H1 (cell line): ENCODE data around the gene CORO7.

Experiments used
- CTBP2 ChIP-seq: IDR thresholded peaks from 2 replicates; pipeline ENCODE4 v1.7.0; 2011; ENCODE audit warnings: borderline replicate concordance, mild to moderate bottlenecking, moderate library complexity, mixed read lengths, low read length; ENCODE audit not compliant: insufficient read depth, insufficient read length
- CTCF ChIP-seq, 3 experiments: IDR thresholded peaks; 1 replicate in 2 of 3; 2 replicates in 1 of 3; pipeline versions ENCODE4 v1.5.1 to v1.6.1; 2011; ENCODE audit warnings: low read length in 3 of 3, mild to moderate bottlenecking in 3 of 3, inconsistent platforms in 2 of 3, low read depth in 1 of 3, moderate library complexity in 1 of 3; ENCODE audit not compliant: insufficient read depth in 1 of 3; ENCODE audit errors: control extremely low read depth in 1 of 3
- JUN ChIP-seq: IDR thresholded peaks from 2 replicates; pipeline ENCODE4 v1.6.1; 2011; ENCODE audit warnings: low read depth, mild to moderate bottlenecking, improper control_type of control experiment, low read length
- POLR2A ChIP-seq, 2 experiments: IDR thresholded peaks; 1 replicate in 1 of 2; 2 replicates in 1 of 2; pipeline ENCODE4 v1.6.1; 2011; ENCODE audit warnings: low read depth in 2 of 2, low read length in 2 of 2, mild to moderate bottlenecking in 2 of 2; ENCODE audit errors: control extremely low read depth in 1 of 2
- RBBP5 ChIP-seq: IDR thresholded peaks from 2 replicates; pipeline ENCODE4 v1.7.1; 2012; ENCODE audit warnings: low read depth, mild to moderate bottlenecking, inconsistent platforms, low read length, moderate library complexity, borderline replicate concordance
- SIX5 ChIP-seq: IDR thresholded peaks from 2 replicates; pipeline ENCODE4 v1.6.1; 2011; ENCODE audit warnings: mild to moderate bottlenecking, low read depth, low read length

DNA sequence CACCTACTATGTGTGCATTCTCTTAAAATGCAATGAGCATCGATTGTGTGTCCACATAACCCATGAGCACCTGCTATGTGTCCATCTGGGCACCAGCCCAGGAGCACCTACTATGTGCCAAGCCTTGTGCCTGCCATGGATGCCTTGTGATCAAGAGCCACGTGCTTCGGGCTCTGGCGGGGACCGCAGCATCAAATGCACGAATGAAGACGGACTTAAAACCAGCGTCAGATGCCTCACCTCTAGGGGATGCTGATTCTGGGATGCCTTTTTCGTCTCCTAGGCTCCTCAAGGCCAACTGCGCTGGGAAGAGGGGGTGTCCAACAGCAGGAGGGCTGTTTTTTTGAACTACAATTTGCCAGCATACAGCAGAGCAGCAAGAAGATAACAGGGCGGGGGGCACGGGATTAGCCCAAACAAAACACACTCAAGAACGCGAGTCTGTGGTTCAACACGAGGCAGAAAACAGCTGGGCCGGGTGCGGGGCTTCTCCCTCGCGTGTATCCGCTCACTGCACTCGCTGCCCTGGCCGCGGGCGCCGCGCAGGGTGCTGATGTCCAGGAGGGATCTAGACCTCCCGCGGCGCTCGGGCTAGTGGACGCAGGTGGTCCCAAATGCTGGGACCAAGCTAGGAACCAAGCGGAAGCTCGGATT, 101.7 kb downstream of the CORO7 start:
- TF ChIP-seq RBBP5: no peak
- TF ChIP-seq POLR2A (IDR thresholded peaks at IDR 0.05; ENCODE audit: control extremely low read depth in 1 of 2, low read depth in 2 of 2, low read length in 2 of 2): no peak
- no peak for TF ChIP-seq CTCF (IDR thresholded peaks at IDR 0.05; ENCODE audit: control extremely low read depth in 1 of 3, insufficient read depth in 1 of 3, low read depth in 1 of 3, low read length in 3 of 3)
- TF ChIP-seq JUN: no peak
- TF ChIP-seq SIX5: no peak
- no peak for TF ChIP-seq CTBP2
